Glomerular endothelial cell (primary cell): ENCODE results near the gene FAM13A. TPM values are rescaled to one million over a fixed set of nuclear protein-coding genes. Genes with fewer than 3 reads are reported as not detected.
"Not testable (repeated sequence)": the region's sequence is repeated elsewhere in the genome, so short reads cannot be mapped to it uniquely, and the experiment has no call there.

ENCODE experiments used
- DNase-seq: peaks from one replicate; pipeline ENCODE4 v3.0.0-alpha.2; 2011; ENCODE audit warnings: low read depth, low spot score; ENCODE audit errors: extremely low read depth
- total RNA-seq: library from RNA; depleted of rRNA; stranded (reverse); fragments of >200 nt; gene quantifications from 2 replicates; pipeline ENCODE4 v1.2.3, GENCODE V29; 2015

The FAM13A gene
- total RNA-seq, 1 donor from 2014 or later = 7.5 TPM

DNA sequence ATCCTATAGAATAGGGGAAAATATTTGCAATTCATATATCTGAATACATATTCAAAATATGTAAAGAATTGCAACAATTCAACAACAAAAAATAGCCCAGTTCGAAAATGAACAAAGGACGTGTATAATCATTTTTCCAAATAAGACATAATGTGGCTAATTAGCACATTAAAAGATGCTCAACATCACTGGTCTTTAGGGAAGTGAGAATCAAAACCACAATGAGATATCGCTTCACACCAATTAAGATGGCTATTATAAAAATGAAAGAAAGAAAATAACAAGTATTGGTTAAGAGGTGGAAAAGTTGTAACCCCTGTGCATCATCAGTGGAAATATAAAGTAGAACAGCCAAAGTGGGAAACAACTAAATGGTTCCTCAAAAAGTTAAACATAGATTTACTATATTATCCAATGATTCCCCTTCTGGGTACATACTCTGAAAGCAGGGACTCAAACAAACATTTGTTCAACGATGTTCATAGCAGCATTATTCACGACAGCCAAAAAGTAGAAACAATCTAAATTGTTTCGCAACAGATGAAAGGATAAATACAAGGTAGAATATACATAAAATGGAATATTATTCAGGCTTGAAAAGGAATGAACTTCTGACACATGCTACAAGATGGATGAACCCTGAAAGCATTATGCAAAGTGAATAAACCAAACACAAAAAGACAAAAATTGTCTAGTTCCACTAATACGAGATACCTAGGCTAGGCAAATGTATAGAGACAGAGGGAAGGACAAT lies 12.7 kb downstream of the FAM13A start:
- no peak for DNase-seq

DNA sequence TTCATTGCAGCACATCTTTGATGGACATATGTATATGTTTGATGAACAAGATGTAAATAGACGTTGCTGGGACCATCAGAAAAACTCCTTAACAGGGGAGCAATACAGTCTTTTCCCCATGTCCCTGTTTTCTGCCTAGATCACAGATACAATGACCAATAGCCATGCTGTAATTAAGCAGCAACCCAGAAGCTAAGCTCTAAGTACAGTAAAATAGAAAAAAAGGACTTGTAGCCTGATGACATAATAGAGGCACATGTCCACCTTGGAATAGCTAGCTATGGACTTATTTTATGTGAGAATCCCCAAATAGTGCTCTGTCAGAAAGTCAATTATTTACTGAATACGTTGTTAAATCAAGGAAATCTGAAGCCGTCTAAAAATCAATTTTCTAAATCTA lies 14.9 kb downstream of the FAM13A start:
- no peak for DNase-seq

DNA sequence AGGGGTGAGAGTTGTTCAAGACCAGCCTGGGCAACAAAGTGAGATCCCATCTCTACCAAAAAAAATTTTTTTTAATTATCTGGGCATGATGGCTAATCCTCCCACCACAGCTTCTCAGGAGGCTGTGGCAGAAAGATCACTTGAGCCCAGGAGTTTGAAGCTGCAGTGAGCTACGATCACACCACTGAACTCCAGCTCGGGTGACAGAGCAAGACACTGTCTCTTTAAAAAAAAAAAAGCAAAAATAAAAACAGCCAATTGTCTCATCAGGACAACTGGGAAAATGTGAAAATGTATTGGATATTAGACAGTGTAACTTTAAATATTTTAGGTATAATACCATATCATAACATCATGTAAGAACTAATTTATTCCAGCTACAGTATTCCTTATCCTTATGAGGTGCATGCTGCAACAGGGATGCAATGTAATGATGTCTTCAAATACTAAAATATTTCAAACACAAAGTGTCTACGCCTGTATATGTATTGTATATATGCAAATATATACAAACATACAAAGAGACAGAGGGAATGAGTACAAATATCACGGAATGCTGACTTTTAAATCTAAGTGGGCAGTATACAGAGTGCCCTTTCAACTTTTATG lies 17.2 kb downstream of the FAM13A start:
- no peak for DNase-seq

DNA sequence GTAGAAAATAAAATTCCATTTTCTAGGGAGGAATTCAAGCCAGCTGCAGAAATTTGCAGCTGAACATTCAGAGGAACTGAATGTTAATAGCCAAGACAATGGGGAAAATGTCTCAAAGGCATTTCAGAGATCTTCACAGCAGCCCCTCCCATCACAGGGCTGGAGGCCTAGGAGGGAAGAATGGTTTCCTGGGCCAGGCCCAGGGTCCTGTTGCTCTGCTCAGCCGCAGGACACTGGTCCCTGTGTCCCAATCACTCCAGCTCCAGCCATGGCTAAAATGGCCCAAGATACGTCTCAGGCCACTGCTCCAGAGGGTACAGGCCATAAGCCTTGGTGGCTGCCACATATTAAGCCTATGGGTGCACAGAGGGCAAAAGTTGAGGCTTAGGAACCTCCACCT lies 20.4 kb downstream of the FAM13A start:
- DNase-seq = no peak

DNA sequence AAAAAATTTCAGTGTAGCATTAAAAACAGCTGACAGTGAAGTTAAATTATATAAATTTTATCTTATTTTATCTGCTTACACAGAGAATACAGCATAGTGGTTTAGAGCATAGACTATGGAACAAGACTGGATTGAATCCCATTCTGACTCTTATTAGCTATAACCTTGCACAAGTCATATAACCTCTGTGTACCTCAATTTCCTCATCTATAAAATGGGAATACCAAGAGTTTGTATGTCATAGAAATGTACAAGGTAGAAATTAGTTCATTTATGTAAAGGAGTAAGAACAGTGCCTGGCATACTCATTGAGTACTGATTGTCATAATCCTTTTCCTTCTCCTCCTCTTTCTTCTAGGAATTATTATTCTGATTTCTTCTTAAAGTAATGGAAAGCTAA lies 25.7 kb downstream of the FAM13A start:
- DNase-seq = no peak

DNA sequence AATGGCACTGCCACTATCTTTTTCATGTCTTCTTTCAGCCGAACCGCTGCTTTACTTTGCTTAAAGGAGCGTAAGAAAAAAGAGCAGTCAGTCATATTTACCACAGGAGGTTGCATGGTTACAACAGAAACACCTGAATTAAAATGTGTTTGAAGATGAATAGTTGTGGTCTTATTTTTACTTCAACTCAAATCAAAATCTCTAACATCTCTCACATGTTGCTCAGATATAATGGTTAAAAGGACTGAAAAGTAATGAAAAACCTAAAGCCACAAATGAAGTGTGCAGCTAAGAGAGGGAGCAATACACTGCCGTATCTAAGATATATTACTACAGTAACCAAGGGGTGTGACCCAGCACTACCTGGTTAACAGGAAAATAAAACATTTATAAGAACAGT lies 27.4 kb downstream of the FAM13A start:
- no peak for DNase-seq

DNA sequence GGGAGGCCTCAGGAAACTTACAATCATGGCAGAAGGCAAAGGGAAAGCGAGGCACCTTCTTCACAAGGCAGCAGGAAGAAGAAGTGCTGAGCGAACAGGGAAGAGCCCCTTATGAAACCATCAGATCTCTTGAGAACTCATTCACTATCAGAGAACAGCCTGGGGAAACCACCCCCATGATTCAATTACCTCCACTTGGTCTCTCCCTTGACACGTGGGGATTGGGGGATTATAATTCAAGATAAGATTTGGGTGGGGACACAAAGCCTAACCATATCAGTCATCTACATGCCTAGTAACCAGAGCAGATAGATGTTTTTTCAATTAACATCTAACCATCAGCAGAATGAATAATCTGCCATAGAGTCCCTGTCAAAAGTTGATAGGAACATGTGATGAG lies 30.4 kb downstream of the FAM13A start:
- no peak for DNase-seq

DNA sequence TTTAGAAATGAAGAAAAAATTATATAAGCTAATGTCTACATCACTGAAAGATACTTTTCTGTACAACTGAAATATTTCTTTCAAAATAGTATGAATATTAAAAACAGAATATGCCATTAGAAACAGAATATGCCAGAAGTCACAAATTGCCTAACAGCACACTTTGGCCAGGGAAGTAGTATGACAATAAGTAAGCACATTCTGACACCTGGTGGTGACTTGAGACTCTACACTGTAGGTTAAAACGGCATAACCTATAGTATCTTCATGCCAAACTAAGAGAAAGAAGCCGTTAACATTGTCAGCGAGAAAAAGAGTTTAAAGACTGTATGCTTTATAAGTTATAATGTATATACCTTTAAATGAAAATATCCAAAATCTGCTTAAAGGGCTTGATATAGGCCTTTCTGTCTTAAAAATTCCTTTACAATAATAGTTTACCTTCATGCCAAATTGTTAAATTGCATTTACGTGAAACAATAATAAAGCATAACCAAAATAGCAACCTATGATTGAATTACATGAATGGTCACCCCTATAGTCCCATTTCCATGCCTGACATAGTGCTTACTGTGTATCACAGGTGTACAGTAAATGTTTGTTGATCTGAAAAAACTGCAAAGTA lies 32.8 kb downstream of the FAM13A start:
- DNase-seq = peak; percentile 70

DNA sequence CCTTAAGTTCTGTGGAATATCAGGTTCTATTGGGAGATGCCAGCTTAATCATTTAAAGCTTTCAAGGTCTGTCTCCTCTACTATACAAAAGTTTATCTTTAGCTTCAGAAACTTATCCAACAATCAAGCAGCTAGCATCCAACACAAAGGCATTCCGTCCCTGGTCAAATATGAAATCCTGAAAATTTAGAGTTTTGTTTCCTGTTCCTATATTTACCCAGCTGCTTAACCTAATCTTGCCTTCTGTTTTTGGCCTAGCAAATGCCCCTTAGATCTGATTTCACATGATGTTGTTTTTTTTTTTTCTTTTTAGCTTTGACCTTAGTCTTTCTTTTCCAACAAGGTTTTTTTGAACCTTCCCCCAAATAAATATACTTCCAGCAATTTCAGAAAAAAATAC lies 33.8 kb downstream of the FAM13A start:
- no peak for DNase-seq

DNA sequence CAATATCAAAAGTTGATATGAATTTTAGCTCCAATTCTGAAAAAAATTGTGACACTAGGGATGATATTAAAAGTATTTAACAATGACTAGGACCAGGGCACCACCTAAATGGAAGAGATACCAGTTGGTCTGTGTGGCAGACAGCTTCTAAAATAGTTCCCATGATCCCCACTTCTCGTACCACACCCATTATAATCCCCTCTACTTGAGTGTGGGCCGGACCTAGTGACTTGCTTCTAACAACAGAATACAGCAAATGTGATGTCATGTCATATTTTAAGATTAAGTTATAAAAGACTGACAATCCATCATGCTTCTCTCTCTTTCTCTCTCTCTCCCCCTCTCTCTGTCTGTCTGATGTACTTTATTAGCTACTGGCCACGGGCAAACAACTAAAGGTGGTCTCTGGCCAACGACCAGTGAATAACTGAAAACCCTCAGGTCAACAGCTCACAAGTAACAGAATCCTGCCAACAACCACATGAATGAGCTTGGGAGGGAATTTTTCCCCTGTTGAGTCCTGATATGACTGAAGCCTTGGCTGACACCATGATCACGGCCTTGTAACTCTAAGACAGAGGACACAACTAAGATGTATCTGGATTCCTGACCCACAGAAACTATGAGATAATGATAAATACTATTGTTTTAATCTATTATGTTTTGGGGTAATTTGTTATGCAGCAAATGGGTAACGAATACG lies 34.4 kb downstream of the FAM13A start:
- DNase-seq = no peak

DNA sequence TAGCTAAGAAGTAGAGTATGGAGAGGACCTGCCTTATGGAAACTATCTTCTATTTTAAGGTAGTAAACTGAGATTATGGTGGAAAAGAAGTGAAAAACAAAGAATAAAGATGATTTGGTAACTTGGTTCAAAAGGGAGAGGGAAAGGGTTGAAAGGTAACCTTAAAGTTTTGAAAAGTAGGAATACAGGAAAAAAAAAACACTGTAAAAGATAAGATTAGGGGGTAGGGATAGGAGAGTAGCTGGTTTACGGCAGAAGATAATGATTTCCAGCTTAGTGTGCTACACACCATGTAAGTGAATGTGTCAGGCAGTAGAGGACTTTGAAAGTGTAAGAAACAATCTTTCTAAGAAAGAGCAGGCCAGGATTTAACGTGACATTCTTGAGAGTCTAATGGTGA lies 35.3 kb downstream of the FAM13A start:
- DNase-seq = no peak

DNA sequence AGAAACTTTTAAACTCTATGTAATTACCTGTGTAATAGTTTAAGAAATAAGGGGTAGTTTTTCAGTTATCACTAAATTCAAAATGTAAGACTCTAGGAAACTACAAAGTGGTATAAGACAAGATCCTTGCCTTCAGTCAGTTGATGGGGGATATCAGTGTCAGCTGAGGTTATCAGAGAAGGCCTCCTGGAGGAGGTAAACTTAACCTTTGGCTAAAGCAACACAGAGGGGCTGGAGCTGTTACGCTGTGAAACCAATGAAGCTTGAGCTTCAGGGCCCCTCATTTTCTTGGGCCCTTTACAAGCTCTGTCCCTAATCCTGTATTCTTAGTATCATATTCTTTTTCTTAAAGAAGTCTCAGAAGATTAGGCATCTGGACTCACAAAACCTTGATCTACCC lies 35.9 kb downstream of the FAM13A start:
- DNase-seq = no peak

DNA sequence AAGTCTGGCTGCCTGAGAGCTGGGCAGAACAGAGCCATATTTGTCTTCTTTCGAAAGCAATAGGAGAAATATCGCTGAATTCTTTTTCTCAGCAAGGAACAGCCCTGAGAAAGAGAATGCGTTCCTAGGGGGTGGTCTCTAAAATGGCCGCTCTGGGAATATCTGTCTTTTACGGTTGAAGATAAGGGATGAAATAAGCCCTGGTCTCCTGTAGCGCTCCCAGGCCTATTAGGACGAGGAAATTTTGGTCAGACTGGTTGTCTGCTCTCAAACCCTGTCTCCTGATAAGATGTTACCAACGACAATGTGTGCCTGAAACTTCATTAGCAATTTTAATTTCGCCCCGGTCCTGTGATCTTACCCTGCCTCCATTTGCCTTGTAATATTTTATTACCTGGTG lies 42.1 kb downstream of the FAM13A start:
- not testable (repeated sequence) for DNase-seq

DNA sequence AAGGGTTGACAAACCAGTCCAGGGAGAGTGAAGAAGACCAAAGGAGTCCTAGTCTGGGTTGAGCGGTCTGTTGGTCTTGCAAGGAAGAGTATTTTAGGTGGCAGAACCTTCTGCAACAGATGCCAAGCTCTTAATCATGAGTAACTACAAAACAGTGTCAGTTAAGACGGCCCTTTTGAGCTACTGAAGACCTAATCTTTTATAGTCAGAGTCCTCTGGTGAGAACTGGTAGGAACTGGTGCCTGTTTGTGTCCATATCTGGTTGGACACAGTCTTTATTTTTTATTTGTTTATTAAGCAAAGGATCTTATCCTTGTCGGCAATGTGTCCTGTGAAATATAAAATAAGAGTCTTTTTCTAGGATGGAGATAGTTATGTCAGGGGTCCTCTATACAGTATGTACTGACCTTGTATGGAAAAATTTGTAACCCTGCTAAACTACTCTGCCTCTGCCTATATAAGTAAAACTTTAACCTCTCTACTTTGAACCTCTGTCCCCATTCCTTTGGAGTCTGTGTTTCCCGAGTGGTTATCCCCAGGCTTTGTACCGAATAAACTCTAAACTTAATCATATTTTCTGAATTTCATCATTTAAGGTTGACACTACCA lies 47.1 kb downstream of the FAM13A start:
- no peak for DNase-seq

DNA sequence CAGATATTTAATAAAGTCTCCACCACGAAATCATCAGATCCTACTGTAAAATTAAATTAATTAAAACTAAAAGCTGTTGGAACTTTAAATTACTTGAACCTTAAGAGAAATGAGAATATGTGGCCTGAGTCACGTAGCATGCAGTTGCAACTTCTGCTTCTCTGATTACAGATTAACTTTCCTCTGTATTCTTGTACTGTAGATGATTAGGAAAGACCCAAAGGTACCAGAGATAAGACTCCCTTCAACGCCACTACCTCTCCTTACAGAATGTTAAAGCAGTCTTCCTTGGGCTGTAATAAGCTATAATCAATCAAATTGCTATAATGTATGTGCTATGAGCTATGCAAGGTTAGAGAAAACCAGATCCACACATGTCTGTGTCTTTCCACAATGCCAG lies 47.9 kb downstream of the FAM13A start:
- no peak for DNase-seq

DNA sequence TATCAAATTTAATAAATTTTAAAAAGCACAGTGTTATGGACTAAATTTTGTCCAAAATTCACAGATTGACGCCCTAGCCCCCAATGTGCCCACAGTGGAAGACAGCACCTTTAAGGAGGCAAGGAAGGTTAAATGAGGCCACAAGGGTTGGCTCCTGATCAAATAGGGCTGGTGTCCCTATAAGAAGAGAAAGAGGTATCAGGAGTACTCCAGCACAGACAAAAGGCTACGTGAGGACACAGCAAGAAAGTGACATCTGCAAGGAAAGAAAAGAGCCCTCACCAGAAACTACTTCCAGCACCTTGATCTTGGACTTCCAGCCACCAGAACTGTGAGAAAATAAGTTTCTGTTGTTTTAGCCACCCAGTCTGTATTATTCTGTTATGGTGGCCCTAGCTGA lies 48.8 kb downstream of the FAM13A start:
- DNase-seq = no peak

DNA sequence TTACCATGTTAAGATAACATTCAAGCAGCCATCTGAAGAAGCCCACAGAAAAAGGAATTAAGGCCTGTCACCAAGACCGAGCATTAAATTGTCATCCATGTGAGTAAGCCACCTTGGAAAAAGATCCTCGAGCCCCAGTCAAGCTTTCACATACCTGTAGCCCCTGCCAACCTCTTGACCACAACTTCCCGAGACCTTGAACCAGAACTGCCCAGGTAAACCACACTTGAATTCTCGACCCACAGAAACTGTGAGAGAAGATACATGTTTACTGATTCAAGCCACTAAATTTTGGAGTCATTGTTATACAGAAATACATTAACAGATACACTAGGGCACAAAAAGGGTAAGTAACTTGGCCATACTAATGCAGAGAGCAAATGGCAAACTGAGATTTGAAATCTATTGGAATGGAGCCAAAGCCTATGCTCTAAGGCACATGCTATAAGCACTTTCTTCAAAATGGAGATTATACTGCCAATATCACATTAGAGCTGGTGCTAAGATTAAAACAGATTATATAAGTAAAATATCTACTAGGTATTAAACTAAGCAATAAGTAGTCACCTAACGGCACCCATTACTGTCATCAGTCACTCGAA lies 49.5 kb downstream of the FAM13A start:
- no peak for DNase-seq

DNA sequence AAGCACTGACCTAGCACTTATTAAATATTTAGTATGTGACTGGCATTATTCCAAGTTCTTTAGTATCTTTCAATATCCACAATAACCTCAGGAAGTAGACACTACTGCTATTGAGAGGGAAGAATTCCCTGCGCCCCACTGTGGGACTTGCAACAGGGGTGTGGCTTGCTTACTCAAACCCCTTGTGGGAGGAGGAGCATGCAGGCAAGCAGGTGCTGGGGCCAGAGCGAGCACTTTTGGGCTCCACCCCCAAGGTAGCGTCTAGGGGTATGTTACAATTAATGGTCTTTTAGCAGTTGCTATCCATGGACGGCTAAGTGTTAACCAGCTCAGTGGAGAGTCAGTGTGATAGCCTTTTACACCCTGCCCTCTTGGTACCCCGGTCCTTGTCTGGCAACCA lies 50.7 kb downstream of the FAM13A start:
- DNase-seq = no peak

DNA sequence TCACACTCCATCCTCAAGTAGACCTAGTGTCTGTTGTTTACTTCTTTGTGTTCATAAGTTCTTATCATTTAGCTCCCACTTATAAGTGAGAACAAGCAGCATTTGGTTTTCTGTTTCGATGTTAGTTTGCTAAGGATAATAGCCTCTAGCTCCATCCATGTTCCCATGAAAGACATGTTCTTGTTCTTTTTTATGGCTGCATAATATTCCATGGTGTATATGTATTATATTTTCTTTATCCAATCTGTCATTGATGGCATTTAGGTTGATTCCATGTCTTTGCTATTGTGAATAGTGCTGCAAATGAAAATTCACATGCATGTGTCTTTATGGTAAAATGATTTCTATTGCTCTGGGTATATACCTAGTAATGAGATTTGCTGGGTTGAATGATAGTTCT lies 51.9 kb downstream of the FAM13A start:
- not testable (repeated sequence) for DNase-seq

DNA sequence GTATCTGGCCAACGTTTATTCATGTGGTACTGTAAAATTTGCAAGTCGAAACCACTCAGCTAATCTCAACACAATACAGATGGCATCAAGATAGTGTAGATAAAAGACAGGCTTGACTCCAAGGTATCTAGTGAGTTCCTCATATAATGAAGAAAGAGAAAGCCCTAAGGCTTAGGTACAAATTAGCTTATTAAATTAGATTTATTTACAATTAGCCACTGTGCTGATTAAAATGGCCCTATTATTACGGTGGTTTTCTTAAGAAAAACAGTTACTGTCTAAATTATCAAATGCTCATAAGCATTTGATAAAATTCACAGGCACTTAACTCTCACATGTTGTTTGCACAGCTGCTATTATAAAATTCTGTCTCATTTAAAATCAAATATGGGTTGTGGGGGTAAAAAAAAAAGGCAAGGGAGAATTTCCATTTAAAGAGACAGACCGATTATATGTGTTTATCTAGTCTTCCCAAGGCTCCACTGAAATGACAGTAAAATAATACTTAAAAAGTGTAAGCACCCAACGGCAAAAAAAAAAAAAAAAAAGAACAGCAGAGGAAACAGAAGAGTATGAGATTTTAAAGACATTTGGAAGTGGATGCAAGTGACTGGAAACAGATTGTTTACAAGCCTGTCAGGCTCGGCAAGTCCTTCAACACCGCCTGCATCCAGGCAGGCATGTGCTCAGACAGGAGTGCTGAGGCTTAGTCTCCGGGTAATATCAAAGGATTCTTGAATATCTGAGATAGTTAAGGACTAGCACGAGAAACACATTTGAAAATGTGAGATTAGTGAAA lies 55.1 kb downstream of the FAM13A start:
- DNase-seq = no peak
